CD14-positive monocyte (primary cell): Measurements from ENCODE around the gene ACACA. TPM values are rescaled to one million over a fixed set of nuclear protein-coding genes. Genes with fewer than 3 reads are reported as not detected.

Experiments used
- DNase-seq, 3 donors: peaks; one replicate each; pipeline ENCODE4 v3.0.0-alpha.2; 2011 to 2022
- H2AFZ ChIP-seq: 2 replicates; pipeline ENCODE4 v1.6.0; 2012; ENCODE audit warnings: mild to moderate bottlenecking, low read depth, low read length, inconsistent platforms; ENCODE audit not compliant: insufficient read depth, poor library complexity, severe bottlenecking
- H3K27ac ChIP-seq, 2 donors: 1 replicate in 1 of 2; 2 replicates in 1 of 2; pipeline ENCODE4 v1.5.1; 2012 to 2013; ENCODE audit warnings: low read length in 2 of 2, control low read depth in 1 of 2, inconsistent platforms in 1 of 2, low read depth in 1 of 2, mild to moderate bottlenecking in 1 of 2
- H3K27me3 ChIP-seq, 2 donors: one replicate each; pipeline versions ENCODE4 v1.6.0 to v1.6.1; 2011 to 2013; ENCODE audit warnings: low read length in 2 of 2; ENCODE audit not compliant: control insufficient read depth in 2 of 2, insufficient read depth in 2 of 2
- H3K36me3 ChIP-seq, 2 donors: replicated peaks in 1 of 2; 1 replicate in 1 of 2; 2 replicates in 1 of 2; pipeline versions ENCODE4 v1.5.1 to v1.6.1; 2012 to 2013; ENCODE audit warnings: low read length in 2 of 2, control low read depth in 1 of 2, inconsistent platforms in 1 of 2, mild to moderate bottlenecking in 1 of 2; ENCODE audit not compliant: insufficient read depth in 2 of 2, control insufficient read depth in 1 of 2
- H3K4me1 ChIP-seq, 2 donors: 1 replicate in 1 of 2; 2 replicates in 1 of 2; pipeline versions ENCODE4 v1.5.1 to v1.6.1; 2012 to 2013; ENCODE audit warnings: low read length in 2 of 2, control low read depth in 1 of 2, inconsistent platforms in 1 of 2, mild to moderate bottlenecking in 1 of 2, moderate library complexity in 1 of 2; ENCODE audit not compliant: insufficient read depth in 2 of 2, control insufficient read depth in 1 of 2
- H3K4me2 ChIP-seq: replicated peaks from 2 replicates; pipeline ENCODE3; 2012; ENCODE audit warnings: low read length, moderate library complexity, mild to moderate bottlenecking; ENCODE audit not compliant: poor library complexity, severe bottlenecking; ENCODE audit errors: extremely low read depth
- H3K4me3 ChIP-seq, 3 experiments: fragments of 200-600 bp in 1 of 3; sonication (generic) in 1 of 3; replicated peaks in 1 of 3; 1 replicate in 2 of 3; 2 replicates in 1 of 3; pipeline ENCODE4 v1.5.1; 2011 to 2013; ENCODE audit warnings: low read length in 3 of 3, mild to moderate bottlenecking in 3 of 3, control low read depth in 2 of 3, low read depth in 2 of 3, inconsistent platforms in 1 of 3, moderate library complexity in 1 of 3
- H3K79me2 ChIP-seq: 2 replicates; pipeline ENCODE4 v1.6.0; 2012; ENCODE audit warnings: mild to moderate bottlenecking, control low read depth, inconsistent platforms, low read length, moderate library complexity; ENCODE audit not compliant: insufficient read depth
- H3K9ac ChIP-seq: 2 replicates; pipeline ENCODE4 v1.6.0; 2017; ENCODE audit warnings: low read length, mild to moderate bottlenecking; ENCODE audit not compliant: insufficient read depth, poor library complexity, severe bottlenecking
- H3K9me3 ChIP-seq, 2 donors: replicated peaks in 1 of 2; 1 replicate in 1 of 2; 2 replicates in 1 of 2; pipeline versions ENCODE4 v1.5.1 to v1.6.1; 2012 to 2013; ENCODE audit warnings: low read length in 2 of 2, control low read depth in 1 of 2; ENCODE audit not compliant: control insufficient read depth in 1 of 2, insufficient read depth in 1 of 2
- H4K20me1 ChIP-seq: 2 replicates; pipeline ENCODE4 v1.6.0; 2012; ENCODE audit warnings: mild to moderate bottlenecking, low read length, control low read depth, moderate library complexity; ENCODE audit not compliant: insufficient read depth
- H3K27ac Mint-ChIP-seq, 7 donors: one replicate each; pipeline ENCODE4 v1.8.0; 2020; ENCODE audit warnings: mild to moderate bottlenecking in 7 of 7, mixed read lengths in 7 of 7, moderate library complexity in 6 of 7, inconsistent platforms in 2 of 7
- H3K27me3 Mint-ChIP-seq, 3 donors: one replicate each; pipeline ENCODE4 v1.8.0; 2021 to 2022; ENCODE audit warnings: low read depth in 3 of 3, mild to moderate bottlenecking in 3 of 3, mixed read lengths in 3 of 3, moderate library complexity in 3 of 3, inconsistent platforms in 1 of 3
- H3K36me3 Mint-ChIP-seq, 2 donors: one replicate each; pipeline ENCODE4 v1.8.0; 2020; ENCODE audit warnings: mixed read lengths in 2 of 2, inconsistent platforms in 1 of 2, mild to moderate bottlenecking in 1 of 2
- H3K4me1 Mint-ChIP-seq: one replicate; pipeline ENCODE4 v1.8.0; 2020; ENCODE audit warnings: mild to moderate bottlenecking, mixed read lengths
- H3K4me3 Mint-ChIP-seq, 2 donors: one replicate each; pipeline ENCODE4 v1.8.0; 2020; ENCODE audit warnings: mild to moderate bottlenecking in 2 of 2, mixed read lengths in 2 of 2, moderate library complexity in 1 of 2
- H3K9me3 Mint-ChIP-seq, 7 donors: one replicate each; pipeline ENCODE4 v1.8.0; 2020 to 2022; ENCODE audit warnings: mixed read lengths in 7 of 7, mild to moderate bottlenecking in 6 of 7, moderate library complexity in 6 of 7, inconsistent platforms in 2 of 7
- WGBS: methylation state at CpG from one replicate; pipeline ENCODE4 v1.1.5; 2013; ENCODE audit warnings: missing lambda C conversion rate; ENCODE audit not compliant: insufficient coverage; 5-methylcytosine and 5-hydroxymethylcytosine counted together
- intact Hi-C, 2 donors: fragments of 100-400 bp; cut with micrococcal nuclease; formaldehyde crosslinking; loops; one replicate each; pipeline versions ENCODE4 v1.15.0 to v1.15.1; 2023
- polyA plus RNA-seq, 3 donors: library from polyadenylated mRNA; depleted of rRNA in 1 of 3; unstranded in 2 of 3; stranded (reverse) in 1 of 3; fragments of 300-500 nt in 2 of 3; fragments of >200 nt in 1 of 3; fragmentation: Illumina TruSeq in 2 of 3; gene quantifications; 1 replicate in 2 of 3; 2 replicates in 1 of 3; pipeline ENCODE4 v1.2.3, GENCODE V29; 2012 to 2021
- TF ChIP-seq, protein P1 (sequence below): fragments of 200-600 bp; IDR thresholded peaks from one replicate; pipeline ENCODE4 v1.8.0; 2022; ENCODE audit warnings: antibody characterized with exemption, mild to moderate bottlenecking

ACACA gene
- polyA plus RNA-seq, 3 donors: 3.5 to 4.6 (median 3.8) TPM

DNA sequence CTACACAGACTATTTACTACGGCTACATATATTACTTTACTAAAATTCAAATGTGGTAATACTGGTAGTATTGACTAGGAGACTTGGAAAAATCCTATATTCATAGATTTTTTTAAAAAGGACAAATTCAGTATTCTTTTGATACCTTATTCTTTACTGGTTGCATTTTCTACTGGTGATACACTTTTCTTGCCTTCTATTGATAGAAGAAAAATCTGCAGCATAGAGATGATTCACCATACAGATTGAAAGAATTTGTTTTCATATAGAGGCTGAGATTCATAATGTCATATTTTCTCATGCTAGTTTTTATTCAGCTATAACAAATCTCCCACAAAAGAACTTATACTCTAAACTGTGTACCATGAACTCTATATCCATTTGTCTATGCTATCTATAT lies 226.3 kb downstream of the ACACA start:
- intact Hi-C loops: no loop called here
- DNase-seq: no peak
- Histone ChIP-seq H3K79me2 (no peaks in the 10 kb centered on the region), H3K9ac (no peak overlapping the region), H3K9me3 (no peaks in the 10 kb centered on the region), H3K27me3 (no peaks in the 10 kb centered on the region), H2AFZ (no peak overlapping the region), H3K4me3 (no peak overlapping the region), H3K4me2 (no peak overlapping the region), H3K27ac (no peak overlapping the region), H4K20me1 (no peaks in the 10 kb centered on the region), H3K4me1 (no peaks in the 10 kb centered on the region), H3K36me3 (peaks cover 5 to 41% of the 10 kb centered on the region in 2 donors)
- Mint-ChIP-seq H3K36me3 (peaks cover 36 to 46% of the 10 kb centered on the region in 2 donors), H3K27ac (no peak overlapping the region), H3K27me3 (peaks cover 0 to 2% (median 0%) of the 10 kb centered on the region in 3 donors), H3K4me1 (no peaks in the 10 kb centered on the region), H3K9me3 (no peaks in the 10 kb centered on the region), H3K4me3 (no peak overlapping the region)
- WGBS: no CpG with 5 or more reads among the region's 1 CpG
- TF ChIP-seq, protein P1, sequence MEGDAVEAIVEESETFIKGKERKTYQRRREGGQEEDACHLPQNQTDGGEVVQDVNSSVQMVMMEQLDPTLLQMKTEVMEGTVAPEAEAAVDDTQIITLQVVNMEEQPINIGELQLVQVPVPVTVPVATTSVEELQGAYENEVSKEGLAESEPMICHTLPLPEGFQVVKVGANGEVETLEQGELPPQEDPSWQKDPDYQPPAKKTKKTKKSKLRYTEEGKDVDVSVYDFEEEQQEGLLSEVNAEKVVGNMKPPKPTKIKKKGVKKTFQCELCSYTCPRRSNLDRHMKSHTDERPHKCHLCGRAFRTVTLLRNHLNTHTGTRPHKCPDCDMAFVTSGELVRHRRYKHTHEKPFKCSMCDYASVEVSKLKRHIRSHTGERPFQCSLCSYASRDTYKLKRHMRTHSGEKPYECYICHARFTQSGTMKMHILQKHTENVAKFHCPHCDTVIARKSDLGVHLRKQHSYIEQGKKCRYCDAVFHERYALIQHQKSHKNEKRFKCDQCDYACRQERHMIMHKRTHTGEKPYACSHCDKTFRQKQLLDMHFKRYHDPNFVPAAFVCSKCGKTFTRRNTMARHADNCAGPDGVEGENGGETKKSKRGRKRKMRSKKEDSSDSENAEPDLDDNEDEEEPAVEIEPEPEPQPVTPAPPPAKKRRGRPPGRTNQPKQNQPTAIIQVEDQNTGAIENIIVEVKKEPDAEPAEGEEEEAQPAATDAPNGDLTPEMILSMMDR: no peak

DNA sequence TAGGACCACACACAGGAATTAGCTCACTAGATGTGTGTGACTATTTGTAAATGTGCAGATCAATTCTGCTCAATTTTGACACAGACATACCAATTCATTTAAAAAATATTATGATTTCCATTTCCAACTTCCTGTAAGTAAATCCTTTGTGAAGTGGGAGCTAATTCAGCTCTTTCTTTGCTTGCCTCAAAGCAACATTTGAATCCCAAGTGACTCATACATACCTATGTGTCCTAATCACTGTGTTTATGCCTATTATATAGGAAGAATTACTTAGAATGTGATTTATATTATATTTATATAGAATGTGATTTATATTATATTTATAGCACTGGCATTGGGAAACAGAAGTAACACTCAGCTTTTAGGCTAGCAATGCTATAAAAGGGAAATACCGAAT lies 226.7 kb downstream of the ACACA start:
- Histone ChIP-seq H3K36me3 (peaks cover 9 to 41% of the 10 kb centered on the region in 2 donors), H3K27me3 (no peaks in the 10 kb centered on the region), H2AFZ (no peak overlapping the region), H3K4me1 (no peaks in the 10 kb centered on the region), H3K9me3 (no peaks in the 10 kb centered on the region), H3K27ac (no peak overlapping the region), H4K20me1 (no peaks in the 10 kb centered on the region), H3K9ac (no peak overlapping the region), H3K4me3 (no peak overlapping the region), H3K79me2 (no peaks in the 10 kb centered on the region), H3K4me2 (no peak overlapping the region)
- no peak overlapping the region for H3K4me3 Mint-ChIP-seq
- H3K9me3 Mint-ChIP-seq: no peaks in the 10 kb centered on the region
- peaks cover 0 to 2% (median 0%) of the 10 kb centered on the region in 3 donors for H3K27me3 Mint-ChIP-seq
- TF ChIP-seq, protein P1: no peak
- H3K27ac Mint-ChIP-seq: no peak overlapping the region
- DNase-seq: no peak
- intact Hi-C loops: no loop called here
- no peaks in the 10 kb centered on the region for H3K4me1 Mint-ChIP-seq
- H3K36me3 Mint-ChIP-seq: peaks cover 36 to 46% of the 10 kb centered on the region in 2 donors
- no CpG with 5 or more reads among the region's 1 CpG for WGBS
